PC-3 (cell line): ENCODE measurements around the gene CPS1.

Experiments
- EZH2 ChIP-seq: fragments of 300-600 bp; sonication (generic); IDR thresholded peaks from one replicate; pipeline ENCODE4 v1.6.1; 2017; ENCODE audit warnings: antibody characterized with exemption, mild to moderate bottlenecking, low read length; ENCODE audit not compliant: unreplicated experiment
- EZH2phosphoT487 ChIP-seq: fragments of 300-600 bp; sonication (generic); IDR thresholded peaks from 2 replicates; pipeline ENCODE4 v1.6.1; 2018; ENCODE audit warnings: mild to moderate bottlenecking, antibody characterized with exemption, low read length, borderline replicate concordance
- TF ChIP-seq, protein P1 (sequence below): fragments of 300-600 bp; sonication (generic); conservative IDR thresholded peaks from 2 replicates; pipeline ENCODE4 v1.5.1; 2017; ENCODE audit warnings: antibody characterized with exemption, low read depth, mild to moderate bottlenecking, low read length

DNA sequence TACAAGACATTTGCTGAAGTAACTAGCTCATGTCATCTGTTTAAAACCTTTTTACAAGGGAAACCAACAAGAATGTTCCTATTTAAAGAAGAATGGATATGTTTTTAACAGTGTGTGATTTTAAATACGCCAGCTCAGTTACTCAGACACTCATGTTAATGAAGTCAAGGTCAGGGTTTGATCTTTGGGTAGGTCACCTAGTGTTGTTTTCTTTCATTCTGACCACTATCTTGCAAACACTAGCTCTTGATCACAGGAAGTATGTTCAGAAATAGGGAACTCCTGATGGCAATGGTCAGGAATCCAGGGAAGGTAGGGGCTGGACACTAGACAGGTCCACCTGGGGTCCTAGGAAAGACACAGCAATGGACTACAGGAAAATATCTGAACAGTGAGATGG, 116.7 kb downstream of the CPS1 start:
- TF ChIP-seq, protein P1, sequence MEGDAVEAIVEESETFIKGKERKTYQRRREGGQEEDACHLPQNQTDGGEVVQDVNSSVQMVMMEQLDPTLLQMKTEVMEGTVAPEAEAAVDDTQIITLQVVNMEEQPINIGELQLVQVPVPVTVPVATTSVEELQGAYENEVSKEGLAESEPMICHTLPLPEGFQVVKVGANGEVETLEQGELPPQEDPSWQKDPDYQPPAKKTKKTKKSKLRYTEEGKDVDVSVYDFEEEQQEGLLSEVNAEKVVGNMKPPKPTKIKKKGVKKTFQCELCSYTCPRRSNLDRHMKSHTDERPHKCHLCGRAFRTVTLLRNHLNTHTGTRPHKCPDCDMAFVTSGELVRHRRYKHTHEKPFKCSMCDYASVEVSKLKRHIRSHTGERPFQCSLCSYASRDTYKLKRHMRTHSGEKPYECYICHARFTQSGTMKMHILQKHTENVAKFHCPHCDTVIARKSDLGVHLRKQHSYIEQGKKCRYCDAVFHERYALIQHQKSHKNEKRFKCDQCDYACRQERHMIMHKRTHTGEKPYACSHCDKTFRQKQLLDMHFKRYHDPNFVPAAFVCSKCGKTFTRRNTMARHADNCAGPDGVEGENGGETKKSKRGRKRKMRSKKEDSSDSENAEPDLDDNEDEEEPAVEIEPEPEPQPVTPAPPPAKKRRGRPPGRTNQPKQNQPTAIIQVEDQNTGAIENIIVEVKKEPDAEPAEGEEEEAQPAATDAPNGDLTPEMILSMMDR = no peak
- TF ChIP-seq EZH2phosphoT487 (no peak), EZH2 (no peak)
